NCI-H1436 treated with DMSO at 0.1 percent for 48 hours (cell line): ENCODE data around the gene BSN.

Source experiments
- DNase-seq: peaks from one replicate; lab custom pipeline; 2025; lab: John Stamatoyannopoulos, UW

BSN gene

DNA sequence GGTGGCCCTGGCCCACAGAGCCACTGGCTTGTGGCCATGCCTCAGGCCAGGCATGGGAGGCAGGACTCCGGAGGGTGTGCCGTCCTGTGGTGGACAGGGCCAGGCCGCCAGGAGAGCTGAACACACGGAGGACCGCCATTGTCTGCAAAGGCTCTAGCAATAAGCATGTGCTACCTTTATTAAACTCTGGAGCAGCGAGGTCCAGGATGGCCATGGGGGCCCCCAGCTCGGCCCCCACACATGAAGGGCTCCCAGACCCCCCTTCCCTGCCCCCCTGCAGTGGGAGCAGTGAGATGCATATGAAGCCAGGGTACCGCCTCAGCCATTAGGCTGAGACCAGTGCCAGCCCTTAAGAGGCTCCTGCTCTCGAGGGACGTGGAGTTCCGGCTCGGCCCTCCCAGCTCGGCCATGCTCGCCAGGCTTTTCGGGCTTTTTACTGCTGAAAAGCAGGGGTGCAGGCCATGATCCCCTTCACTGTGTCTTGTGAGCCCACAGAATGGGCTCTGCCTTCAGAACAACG is 162.5 kb downstream of the BSN start:
- no peak for DNase-seq

DNA sequence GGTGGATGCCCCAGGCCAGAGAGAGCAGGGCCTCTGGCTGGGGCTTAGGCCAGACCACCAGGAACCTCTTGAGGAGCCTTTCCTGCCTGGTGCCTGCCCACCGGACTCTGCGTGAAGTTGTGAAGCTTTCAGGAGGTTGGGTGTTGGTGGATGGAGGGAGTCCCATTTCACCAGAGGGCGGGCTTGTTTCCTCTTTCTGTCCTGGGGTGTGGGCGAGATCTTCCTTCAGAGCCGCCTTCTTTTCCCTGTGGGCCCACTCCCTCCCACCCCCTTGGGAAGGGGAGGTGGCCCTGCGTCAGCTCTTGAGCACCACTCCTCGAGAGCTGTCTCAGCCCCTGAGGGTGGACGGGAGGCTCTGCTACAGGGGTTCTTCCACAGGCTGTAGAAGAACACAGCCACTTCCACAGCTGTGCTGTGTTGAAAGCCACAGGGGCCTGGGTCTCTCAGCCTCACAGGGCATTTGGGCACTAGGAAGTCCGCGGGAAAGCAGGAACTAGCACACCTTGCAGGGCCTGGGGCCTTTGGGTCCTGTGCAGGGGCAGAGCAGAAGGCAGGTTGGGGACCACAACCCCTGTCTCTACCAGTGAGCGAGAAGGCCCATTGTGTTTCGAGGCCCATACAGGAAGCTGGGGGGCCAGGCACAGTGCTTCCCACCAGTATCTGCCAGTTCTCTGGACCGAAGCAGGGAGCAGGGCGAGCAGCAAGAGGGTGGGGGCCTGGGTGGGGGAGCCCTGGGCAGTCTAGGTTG is 163.1 kb downstream of the BSN start:
- DNase-seq = no peak

DNA sequence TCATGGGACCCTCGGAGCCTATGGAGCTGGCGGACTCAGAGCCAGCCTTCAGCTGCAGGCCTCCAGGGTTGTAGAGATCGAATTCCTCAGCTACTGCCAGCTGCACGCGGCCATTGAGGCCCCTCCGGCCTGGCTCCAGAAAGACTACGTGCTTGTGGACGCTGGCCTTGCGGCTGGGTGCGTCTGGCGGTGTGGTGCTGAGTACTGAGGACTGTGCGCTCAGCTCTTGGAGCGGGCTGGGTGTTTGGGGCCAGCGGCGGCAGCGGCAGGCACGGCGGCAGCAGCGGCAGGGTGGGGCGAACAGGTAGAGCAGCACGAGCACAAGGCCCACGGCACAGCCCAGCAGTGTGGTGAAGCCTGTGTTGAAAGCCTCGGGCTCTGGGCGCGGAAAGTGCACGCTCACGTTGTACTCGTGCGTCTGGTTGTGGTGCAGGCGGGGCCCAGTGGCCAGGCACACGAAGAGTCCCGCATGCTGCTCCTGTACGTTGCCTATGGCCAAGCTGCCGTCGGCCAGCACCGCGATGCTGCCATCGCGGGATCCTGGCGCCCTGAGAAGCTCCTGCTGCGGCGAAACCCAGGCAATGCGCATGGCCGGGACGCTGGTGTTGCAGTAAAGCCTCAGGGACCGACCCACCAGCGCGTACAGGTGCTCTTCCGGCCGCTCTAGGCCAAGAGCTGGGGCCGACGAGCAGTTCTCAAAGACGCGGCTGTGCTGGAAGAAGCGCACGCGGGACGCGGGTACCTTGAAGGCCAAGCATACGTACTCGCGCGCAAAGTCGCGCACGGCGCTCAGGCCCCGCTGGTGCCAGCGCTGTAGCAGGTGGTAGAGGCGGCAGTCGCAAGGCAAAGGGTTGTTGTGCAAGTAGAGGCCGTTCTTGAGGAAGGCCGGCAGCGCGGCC is 163.9 kb downstream of the BSN start:
- DNase-seq = no peak

DNA sequence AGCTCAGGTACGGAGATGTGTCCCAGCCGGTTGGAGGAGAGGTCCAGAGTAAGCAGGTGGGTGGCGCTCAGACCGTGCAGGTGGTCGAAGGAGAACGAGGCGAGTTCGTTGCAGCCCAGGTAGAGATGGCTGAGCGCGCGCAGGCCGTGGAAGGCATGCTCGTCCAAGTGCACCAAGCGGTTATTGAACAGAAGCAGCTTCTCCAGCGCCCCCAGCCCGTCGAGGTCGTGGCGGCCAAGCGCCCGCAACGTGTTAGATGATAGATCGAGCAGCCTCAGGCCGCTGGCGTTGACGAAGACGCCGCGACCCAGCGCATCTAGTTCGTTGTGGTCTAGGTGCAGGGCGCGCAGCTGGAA is 164.6 kb downstream of the BSN start:
- no peak for DNase-seq

DNA sequence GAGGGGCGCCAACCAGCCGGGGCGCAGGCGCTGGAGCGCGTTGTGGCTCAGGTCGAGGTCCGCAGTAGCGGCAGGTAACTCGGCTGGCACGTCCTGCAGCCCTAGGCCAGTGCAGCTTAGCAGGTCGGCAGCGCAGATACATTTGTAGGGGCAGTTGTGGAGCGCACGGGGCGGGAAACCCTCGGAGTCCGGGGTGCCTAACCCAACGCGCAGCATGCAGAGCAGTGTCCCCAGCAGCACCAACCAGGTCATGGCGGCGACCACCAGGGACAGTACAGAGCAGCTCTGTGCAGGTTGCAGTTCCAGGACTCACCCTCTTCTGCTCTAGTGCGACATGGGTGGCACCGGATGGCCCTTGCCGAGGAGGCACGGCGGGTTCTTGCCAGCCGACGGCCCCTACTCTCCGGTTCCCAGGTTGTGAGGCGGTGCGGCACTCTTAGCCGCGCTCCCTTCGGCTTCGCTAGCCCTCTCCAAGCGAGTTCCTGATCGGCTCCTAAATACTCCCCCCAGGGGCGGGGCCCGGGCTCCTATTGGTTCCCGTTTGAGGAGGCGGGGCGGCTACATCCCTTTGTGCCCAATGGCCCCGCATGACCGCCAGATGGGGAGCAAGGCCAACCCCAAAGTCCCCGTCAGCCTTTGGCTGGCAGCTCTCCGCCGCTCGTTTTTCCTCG is 165.1 kb downstream of the BSN start, which contains the start of gene AMIGO3:
TSS of gene AMIGO3 (minus strand) at position 471 of the 671 bp plus-strand sequence. CDS start at position 252, 219 bp downstream.
- DNase-seq = peak; percentile 53
